Endothelial cell of umbilical vein (primary cell): Measurements from ENCODE around the gene RBM20. TPM values are rescaled to one million over a fixed set of nuclear protein-coding genes. Genes with fewer than 3 reads are reported as not detected.
"Not testable (repeated sequence)": the region's sequence is repeated elsewhere in the genome, so short reads cannot be mapped to it uniquely, and the experiment has no call there.

Experiments used
- BruUV-seq: library from RNA; stranded (reverse); fragments of 400-500 nt; replicated peaks from 2 replicates; lab custom pipeline; 2021; lab: Mats Ljungman, UMichigan
- CTCF ChIA-PET: fragments of 300-600, 350-600 bp; sonication (Branson Sonifier 250); formaldehyde crosslinking; loops from one replicate; lab custom pipeline; 2021; ENCODE audit warnings: antibody characterized with exemption, inconsistent platforms; lab: Charles Lee
- POLR2A ChIA-PET: fragments of 300-600, 350-600 bp; sonication (Branson Sonifier 250); formaldehyde crosslinking; loops from one replicate; lab custom pipeline; 2021; ENCODE audit warnings: antibody characterized with exemption, inconsistent platforms; lab: Charles Lee
- DNase-seq: peaks from one replicate; pipeline ENCODE4 v3.0.0-alpha.2; 2011; ENCODE audit warnings: low read depth, low spot score
- FAIRE-seq: peaks from 2 replicates; lab custom pipeline; 2011; peaks lifted over from hg19 to GRCh38; lab: Jason Lieb, UNC
- H2AFZ ChIP-seq: 2 replicates; pipeline ENCODE4 v1.6.0; 2012; ENCODE audit warnings: low read depth, low read length, control low read depth, inconsistent platforms
- H3K27ac ChIP-seq: 2 replicates; pipeline ENCODE4 v1.5.1; 2011; ENCODE audit warnings: low read depth, mild to moderate bottlenecking, control low read depth, low read length, moderate library complexity; ENCODE audit not compliant: insufficient read depth
- H3K27me3 ChIP-seq, 2 experiments: 2 replicates each; pipeline versions ENCODE4 v1.6.0 to v1.6.1; 2011; ENCODE audit warnings: low read length in 2 of 2, mixed read lengths in 1 of 2; ENCODE audit not compliant: control insufficient read depth in 2 of 2, insufficient read depth in 2 of 2
- H3K36me3 ChIP-seq, 2 experiments: 2 replicates in 1 of 2; 3 replicates in 1 of 2; pipeline ENCODE4 v1.5.1; 2011; ENCODE audit warnings: low read length in 2 of 2, mild to moderate bottlenecking in 1 of 2, moderate library complexity in 1 of 2; ENCODE audit not compliant: control insufficient read depth in 2 of 2, insufficient read depth in 2 of 2; ENCODE audit errors: extremely low read depth in 1 of 2
- H3K4me1 ChIP-seq: 3 replicates; pipeline ENCODE4 v1.5.1; 2011; ENCODE audit warnings: mild to moderate bottlenecking, low read length; ENCODE audit not compliant: control insufficient read depth, insufficient read depth; ENCODE audit errors: extremely low read depth
- H3K4me2 ChIP-seq: 2 replicates; pipeline ENCODE4 v1.6.1; 2011; ENCODE audit warnings: low read length, control low read depth, mixed read lengths; ENCODE audit not compliant: insufficient read depth
- H3K4me3 ChIP-seq, 3 experiments: fragments of 200-600 bp in 1 of 3; sonication (generic), shearing (Covaris generic) in 1 of 3; replicated peaks in 1 of 3; 2 replicates each; pipeline ENCODE4 v1.5.1; 2011 to 2016; ENCODE audit warnings: control low read depth in 3 of 3, low read length in 3 of 3, mild to moderate bottlenecking in 2 of 3, inconsistent platforms in 1 of 3, low read depth in 1 of 3, moderate library complexity in 1 of 3; ENCODE audit not compliant: insufficient read depth in 1 of 3
- H3K79me2 ChIP-seq: 2 replicates; pipeline ENCODE4 v1.6.0; 2012; ENCODE audit warnings: low read length, inconsistent platforms; ENCODE audit not compliant: control insufficient read depth, insufficient read depth
- H3K9ac ChIP-seq: replicated peaks from 2 replicates; pipeline ENCODE3; 2011; ENCODE audit warnings: low read length, control low read depth; ENCODE audit not compliant: insufficient read depth; ENCODE audit errors: extremely low read depth
- H3K9me1 ChIP-seq: replicated peaks from 3 replicates; pipeline ENCODE4 v1.6.0; 2011; ENCODE audit warnings: mild to moderate bottlenecking, low read length; ENCODE audit not compliant: control insufficient read depth, insufficient read depth; ENCODE audit errors: extremely low read depth
- H3K9me3 ChIP-seq: replicated peaks from 2 replicates; pipeline ENCODE4 v1.5.1; 2012; ENCODE audit warnings: low read length, inconsistent platforms; ENCODE audit not compliant: control insufficient read depth, insufficient read depth
- H4K20me1 ChIP-seq: replicated peaks from 2 replicates; pipeline ENCODE3; 2011; ENCODE audit warnings: mild to moderate bottlenecking, low read length; ENCODE audit not compliant: control insufficient read depth, insufficient read depth; ENCODE audit errors: extremely low read depth
- EZH2 ChIP-seq: IDR thresholded peaks from 2 replicates; pipeline ENCODE4 v1.6.1; 2012; ENCODE audit warnings: borderline replicate concordance, low read depth, mild to moderate bottlenecking, moderate library complexity, low read length, inconsistent platforms; ENCODE audit not compliant: severe bottlenecking
- GATA2 ChIP-seq: IDR thresholded peaks from 2 replicates; pipeline ENCODE4 v1.7.0; 2011; ENCODE audit warnings: low read depth, mild to moderate bottlenecking, moderate library complexity, mixed read lengths, low read length; ENCODE audit not compliant: insufficient read length, insufficient read depth
- MYC ChIP-seq: IDR thresholded peaks from one replicate; pipeline ENCODE4 v1.6.1; 2011; ENCODE audit warnings: mild to moderate bottlenecking, low read depth, low read length
- POLR2A ChIP-seq: IDR thresholded peaks from 2 replicates; pipeline ENCODE4 v1.6.1; 2012; ENCODE audit warnings: low read depth, mild to moderate bottlenecking, control low read depth, low read length
- POLR2AphosphoS5 ChIP-seq: IDR thresholded peaks from 2 replicates; pipeline ENCODE4 v1.6.1; 2012; ENCODE audit warnings: low read depth, mild to moderate bottlenecking, control low read depth, low read length, moderate library complexity; ENCODE audit not compliant: insufficient read depth
- dilution Hi-C: fragments of 300-500 bp; cut with MboI; formaldehyde crosslinking; loops from one replicate; pipeline ENCODE4 v1.15.0; 2019; ENCODE audit warnings: low sequenced_read_pairs; ENCODE audit not compliant: extremely low pct_ligation_motif_present
- intact Hi-C: fragments of 100-400 bp; cut with micrococcal nuclease; formaldehyde crosslinking; loops from one replicate; pipeline ENCODE4 v1.10.0; 2022
- polyA plus RNA-seq, 4 experiments: library from polyadenylated mRNA; depleted of rRNA in 3 of 4; stranded (reverse) in 3 of 4; unstranded in 1 of 4; fragments of >200 nt; gene quantifications; 2 replicates each; pipeline versions ENCODE4 v1.2.1 to v1.2.3, GENCODE V29; 2011 to 2012; ENCODE audit warnings: missing spikeins in 1 of 4
- total RNA-seq: library from RNA; stranded (reverse); gene quantifications from 2 replicates; pipeline ENCODE4 v1.2.3, GENCODE V29; 2021
- TF ChIP-seq, protein P1 (sequence below), 2 donors: IDR thresholded peaks; 1 replicate in 1 of 2; 2 replicates in 1 of 2; pipeline ENCODE4 v1.5.1; 2011; ENCODE audit warnings: low read length in 2 of 2, mild to moderate bottlenecking in 2 of 2, moderate library complexity in 2 of 2, control low read depth in 1 of 2, inconsistent platforms in 1 of 2, low read depth in 1 of 2; ENCODE audit not compliant: insufficient read depth in 1 of 2; ENCODE audit errors: extremely low read depth in 1 of 2

Gene RBM20
- total and polyA plus RNA-seq, 2 donors (not counting 3 experiments of a cell fraction or from before 2014, with no cell fraction given), result 0.04 TPM; not detected in 1

DNA sequence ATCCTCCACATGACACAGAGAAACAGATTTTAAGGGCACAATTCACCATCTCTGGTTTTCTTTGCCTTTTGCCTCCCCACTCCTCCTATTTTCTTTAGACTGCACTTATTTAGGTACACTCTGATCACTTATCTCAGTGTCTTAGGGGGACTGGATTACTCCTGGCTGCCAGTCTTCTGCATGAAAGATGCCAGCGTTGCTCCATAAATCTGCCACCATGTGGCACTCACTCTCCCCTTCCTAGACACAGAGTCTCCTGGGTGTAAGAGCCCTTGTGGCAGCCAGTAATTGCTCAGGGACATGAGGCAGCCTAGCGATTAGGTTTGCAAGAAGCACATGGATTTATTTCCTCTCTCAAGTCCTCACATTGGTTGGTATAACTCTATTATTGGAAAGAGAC lies 34.5 kb upstream of the RBM20 start:
- peaks cover 6 to 10% of the 10 kb centered on the region in 2 experiments for H3K27me3 ChIP-seq
- DNase-seq, result peak; percentile 6
- H3K4me1 ChIP-seq, result no peaks in the 10 kb centered on the region
- BruUV-seq, result no TSS peak
- dilution Hi-C loops, result no loop called here
- POLR2A ChIA-PET, result no interaction called here
- TF ChIP-seq POLR2AphosphoS5, result no peak
- TF ChIP-seq MYC, result no peak
- TF ChIP-seq POLR2A, result no peak
- TF ChIP-seq GATA2, result no peak
- no peak for TF ChIP-seq EZH2
- CTCF ChIA-PET, result interaction anchor here (1.0 to 2.9 kb wide), 5 partner anchors 63 to 1527 kb away, joined by 3 to 23 read pairs (median 5); no protein-coding TSS in a partner anchor
- no peak overlapping the region for H3K4me3 ChIP-seq
- no peaks in the 10 kb centered on the region for H4K20me1 ChIP-seq
- no peak overlapping the region for H3K4me2 ChIP-seq
- H3K9ac ChIP-seq, result no peak overlapping the region
- H3K9me1 ChIP-seq, result no peaks in the 10 kb centered on the region
- no peak overlapping the region for H2AFZ ChIP-seq
- peaks cover 0 to 2% of the 10 kb centered on the region in 2 experiments for H3K36me3 ChIP-seq
- FAIRE-seq, result no peak
- no peak overlapping the region for H3K27ac ChIP-seq
- intact Hi-C loops, result loop anchor here (1.0 to 5.0 kb wide), 7 partner anchors 63 to 1705 kb away; no protein-coding TSS in a partner anchor
- no peaks in the 10 kb centered on the region for H3K9me3 ChIP-seq
- no peaks in the 10 kb centered on the region for H3K79me2 ChIP-seq

DNA sequence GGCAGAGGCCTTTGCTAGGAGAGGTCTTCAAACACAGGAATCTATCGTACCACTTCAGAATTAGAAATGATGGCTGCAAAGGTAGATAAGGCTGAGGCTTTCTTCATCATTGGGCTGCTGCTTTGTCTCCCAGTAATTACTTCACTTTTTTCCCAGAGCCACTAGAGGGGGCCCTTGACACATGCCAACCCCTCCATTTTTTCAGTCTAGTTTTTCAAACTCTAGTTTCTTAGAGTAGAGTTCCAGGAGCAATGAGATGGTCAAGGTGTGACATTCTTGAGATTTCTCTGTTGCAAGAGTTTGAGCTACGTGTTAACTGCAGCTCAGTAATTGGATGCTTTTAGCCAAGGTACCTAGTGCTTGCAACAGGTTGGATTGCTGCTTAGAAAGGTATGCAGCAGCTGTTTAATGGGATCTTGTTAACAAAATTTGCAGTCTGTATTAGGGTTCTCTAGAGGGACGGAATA lies 33.8 kb upstream of the RBM20 start:
- Histone ChIP-seq H3K9me3 (no peaks in the 10 kb centered on the region), H4K20me1 (no peaks in the 10 kb centered on the region), H3K4me1 (no peaks in the 10 kb centered on the region), H3K36me3 (peaks cover 0 to 2% of the 10 kb centered on the region in 2 experiments), H3K9ac (no peak overlapping the region), H3K79me2 (no peaks in the 10 kb centered on the region), H3K27me3 (peaks cover 6 to 10% of the 10 kb centered on the region in 2 experiments), H2AFZ (no peak overlapping the region), H3K9me1 (no peaks in the 10 kb centered on the region), H3K27ac (no peak overlapping the region), H3K4me2 (no peak overlapping the region), H3K4me3 (no peak overlapping the region)
- FAIRE-seq (peak; percentile 89), DNase-seq (peak; percentile 58)
- intact Hi-C loops (loop anchor here (1.0 to 5.0 kb wide), 7 partner anchors 62 to 1704 kb away; no protein-coding TSS in a partner anchor), dilution Hi-C loops (no loop called here)
- ChIA-PET CTCF (interaction anchor here (0.7 to 3.5 kb wide), 7 partner anchors 9 to 1526 kb away, joined by 3 to 20 read pairs (median 4); no protein-coding TSS in a partner anchor), POLR2A (no interaction called here)
- no TSS peak for BruUV-seq
- TF ChIP-seq, protein P1, sequence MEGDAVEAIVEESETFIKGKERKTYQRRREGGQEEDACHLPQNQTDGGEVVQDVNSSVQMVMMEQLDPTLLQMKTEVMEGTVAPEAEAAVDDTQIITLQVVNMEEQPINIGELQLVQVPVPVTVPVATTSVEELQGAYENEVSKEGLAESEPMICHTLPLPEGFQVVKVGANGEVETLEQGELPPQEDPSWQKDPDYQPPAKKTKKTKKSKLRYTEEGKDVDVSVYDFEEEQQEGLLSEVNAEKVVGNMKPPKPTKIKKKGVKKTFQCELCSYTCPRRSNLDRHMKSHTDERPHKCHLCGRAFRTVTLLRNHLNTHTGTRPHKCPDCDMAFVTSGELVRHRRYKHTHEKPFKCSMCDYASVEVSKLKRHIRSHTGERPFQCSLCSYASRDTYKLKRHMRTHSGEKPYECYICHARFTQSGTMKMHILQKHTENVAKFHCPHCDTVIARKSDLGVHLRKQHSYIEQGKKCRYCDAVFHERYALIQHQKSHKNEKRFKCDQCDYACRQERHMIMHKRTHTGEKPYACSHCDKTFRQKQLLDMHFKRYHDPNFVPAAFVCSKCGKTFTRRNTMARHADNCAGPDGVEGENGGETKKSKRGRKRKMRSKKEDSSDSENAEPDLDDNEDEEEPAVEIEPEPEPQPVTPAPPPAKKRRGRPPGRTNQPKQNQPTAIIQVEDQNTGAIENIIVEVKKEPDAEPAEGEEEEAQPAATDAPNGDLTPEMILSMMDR (IDR thresholded peaks at IDR 0.05; ENCODE audit: extremely low read depth in 1 of 2, insufficient read depth in 1 of 2, low read depth in 1 of 2, low read length in 2 of 2), result peak; percentile 68 to 71
- TF ChIP-seq POLR2AphosphoS5 (no peak), MYC (no peak), GATA2 (no peak)

DNA sequence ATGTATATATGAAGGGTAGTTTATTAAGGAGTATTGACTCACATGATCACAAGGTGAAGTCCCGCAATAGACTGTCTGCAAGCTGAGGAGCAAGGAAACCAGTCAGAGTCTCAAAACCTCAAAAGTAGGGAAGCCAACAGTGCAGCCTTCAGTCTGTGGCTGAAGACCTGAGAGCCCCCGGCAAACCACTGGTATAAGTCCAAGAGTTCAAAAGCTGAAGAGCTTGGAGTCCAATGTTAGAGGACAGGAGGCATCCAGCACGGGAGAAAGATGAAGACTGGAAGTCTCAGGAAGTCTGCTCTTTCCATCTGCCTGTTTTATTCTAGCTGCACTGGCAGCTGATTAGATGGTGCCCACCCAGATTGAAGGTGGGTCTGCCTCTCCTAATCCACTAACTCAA lies 33.4 kb upstream of the RBM20 start:
- CTCF ChIA-PET, result interaction anchor here (0.7 to 3.5 kb wide), 7 partner anchors 8 to 1526 kb away, joined by 3 to 20 read pairs (median 4); no protein-coding TSS in a partner anchor
- H3K9me3 ChIP-seq, dilution Hi-C loops, H3K79me2 ChIP-seq, H3K4me2 ChIP-seq, H3K27me3 ChIP-seq, DNase-seq, H3K9me1 ChIP-seq, H3K36me3 ChIP-seq, POLR2A ChIA-PET, BruUV-seq, H3K4me1 ChIP-seq, FAIRE-seq, H3K4me3 ChIP-seq, H3K27ac ChIP-seq, H2AFZ ChIP-seq, H3K9ac ChIP-seq, H4K20me1 ChIP-seq: not testable (repeated sequence)
- intact Hi-C loops, result loop anchor here (1.0 to 5.0 kb wide), 7 partner anchors 62 to 1704 kb away; no protein-coding TSS in a partner anchor
